GM18909 (cell line): Measurements from ENCODE around the gene ENTREP1.

Source experiments
- ATAC-seq: cut with Tn5 transposase; IDR thresholded peaks from one replicate; pipeline ENCODE4 v1.9.1; 2021; ENCODE audit warnings: mild to moderate bottlenecking; ENCODE audit not compliant: unreplicated experiment, poor library complexity

The ENTREP1 gene

DNA sequence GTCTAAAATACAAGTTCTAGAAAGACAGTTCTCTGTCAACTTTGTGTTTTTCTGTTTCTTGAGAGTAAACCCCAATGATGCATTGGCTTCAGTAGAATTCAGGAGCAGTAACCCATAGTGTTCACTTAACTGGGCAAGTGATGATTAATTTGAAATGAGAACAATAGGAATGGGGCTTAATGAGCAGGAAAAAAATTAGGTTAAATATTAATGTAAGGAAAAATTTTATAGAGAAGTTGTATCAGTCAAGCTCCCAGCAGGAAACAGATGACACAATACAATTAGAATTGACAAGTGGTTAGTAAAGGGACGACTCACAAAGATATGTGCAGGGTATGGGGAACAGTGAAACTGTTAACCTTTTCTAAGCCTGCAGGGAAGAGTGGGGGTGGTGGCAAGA lies 38.2 kb downstream of the ENTREP1 start:
- no peak for ATAC-seq

DNA sequence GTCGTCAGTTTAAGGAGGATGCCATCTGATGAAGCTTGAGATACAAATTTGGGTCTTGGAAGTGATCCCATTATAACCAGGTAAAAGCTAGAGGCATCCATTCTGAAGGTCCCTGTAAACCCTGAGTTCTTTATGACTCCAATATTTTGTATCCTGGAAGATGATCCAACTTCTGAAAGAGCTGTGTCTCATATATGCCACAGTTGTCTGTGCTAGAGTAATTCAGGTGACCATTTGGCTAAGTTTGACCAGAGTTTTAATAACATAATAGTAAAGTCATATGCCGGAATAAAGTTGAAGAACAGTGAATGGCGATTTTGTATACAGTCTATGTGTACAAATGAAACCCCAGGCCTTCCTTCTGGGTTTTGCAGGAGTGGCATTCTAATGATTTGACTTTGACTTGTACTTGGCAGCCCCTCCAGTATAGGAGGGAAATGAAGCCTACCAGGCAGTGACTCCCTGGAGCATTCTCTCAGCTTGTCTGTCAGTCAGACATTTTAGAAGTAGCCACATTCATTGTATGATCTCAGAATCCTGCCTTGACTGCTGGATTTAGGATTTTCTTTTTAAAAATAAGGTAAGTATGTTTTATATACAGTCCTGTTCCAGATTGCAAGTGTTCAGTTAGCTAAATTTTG lies 39.6 kb downstream of the ENTREP1 start:
- ATAC-seq = no peak

DNA sequence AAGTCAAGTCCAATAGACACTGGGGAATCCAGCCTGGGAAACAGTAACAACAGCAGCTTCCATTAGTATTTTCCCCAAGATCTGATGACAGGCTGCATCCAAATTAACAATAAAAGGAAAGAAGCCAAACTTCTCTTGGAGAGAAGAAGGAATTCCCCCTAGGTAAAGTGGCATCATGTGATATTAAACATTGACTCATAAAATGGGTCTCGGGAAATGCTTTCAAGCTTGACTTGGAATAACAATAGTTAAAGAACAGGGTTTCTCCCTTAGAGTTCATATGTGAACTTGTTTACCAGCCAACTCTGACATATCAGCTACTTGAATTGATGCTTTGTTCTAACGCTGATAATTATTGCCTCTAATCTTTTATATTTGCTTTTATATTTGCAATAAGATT lies 45.4 kb downstream of the ENTREP1 start:
- ATAC-seq = no peak

DNA sequence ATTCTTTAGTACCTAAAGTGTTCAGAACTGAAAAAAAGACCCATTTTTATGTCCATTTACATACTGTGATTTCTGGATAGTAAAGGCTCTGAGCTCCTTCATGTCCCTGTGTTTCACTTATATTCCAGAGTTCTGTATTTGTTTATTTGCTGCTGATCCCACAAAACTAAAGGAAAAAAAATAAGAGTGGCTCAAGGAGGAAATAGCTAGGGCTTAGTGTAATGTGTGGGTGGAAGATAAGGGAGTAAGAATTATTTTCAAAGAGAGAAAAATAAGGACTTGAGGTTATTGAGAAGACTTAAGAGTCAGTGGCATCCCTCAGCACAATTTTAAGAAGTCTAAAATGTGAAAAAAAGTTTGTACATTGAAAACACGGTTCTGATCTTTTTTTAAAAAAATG lies 46.0 kb downstream of the ENTREP1 start:
- ATAC-seq = no peak

DNA sequence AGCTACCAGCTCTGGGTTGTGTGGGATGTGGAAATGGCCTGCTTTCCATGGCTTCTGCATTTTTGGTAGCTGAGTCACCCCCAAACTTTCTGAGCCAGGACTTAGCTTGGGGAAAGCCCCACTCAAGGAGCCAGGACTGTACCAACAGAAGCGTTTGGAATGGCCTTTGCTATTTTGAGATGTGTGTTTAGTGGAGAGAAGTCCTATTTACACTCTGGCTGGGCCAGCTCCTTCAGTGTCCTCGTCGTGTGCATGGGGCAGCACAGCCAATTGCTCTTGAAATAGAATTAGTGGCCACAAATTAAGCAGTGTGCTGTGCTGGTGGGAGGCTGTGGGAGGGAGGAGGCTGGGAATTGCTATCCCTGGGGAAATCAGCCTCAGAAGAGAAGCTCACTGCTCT lies 51.6 kb downstream of the ENTREP1 start:
- no peak for ATAC-seq

DNA sequence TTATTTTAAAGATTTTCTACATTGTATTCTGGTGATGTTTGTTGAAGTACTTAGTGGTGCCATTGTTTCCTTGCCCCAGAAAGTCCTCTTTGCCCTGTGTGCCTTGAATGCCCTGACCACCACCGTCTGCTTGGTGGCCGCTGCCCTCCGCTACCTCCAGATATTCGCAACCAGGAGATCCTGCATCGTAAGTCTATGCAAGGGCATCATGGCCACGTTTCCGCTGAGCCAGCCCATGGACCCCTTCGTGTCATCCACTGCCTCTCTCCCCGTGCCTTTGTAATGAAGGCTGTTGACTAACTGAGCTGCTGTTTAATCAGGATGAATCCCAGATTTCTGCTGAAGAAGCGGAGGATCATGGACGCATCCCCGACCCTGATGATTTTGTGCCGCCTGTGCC lies 52.3 kb downstream of the ENTREP1 start:
- ATAC-seq = no peak

DNA sequence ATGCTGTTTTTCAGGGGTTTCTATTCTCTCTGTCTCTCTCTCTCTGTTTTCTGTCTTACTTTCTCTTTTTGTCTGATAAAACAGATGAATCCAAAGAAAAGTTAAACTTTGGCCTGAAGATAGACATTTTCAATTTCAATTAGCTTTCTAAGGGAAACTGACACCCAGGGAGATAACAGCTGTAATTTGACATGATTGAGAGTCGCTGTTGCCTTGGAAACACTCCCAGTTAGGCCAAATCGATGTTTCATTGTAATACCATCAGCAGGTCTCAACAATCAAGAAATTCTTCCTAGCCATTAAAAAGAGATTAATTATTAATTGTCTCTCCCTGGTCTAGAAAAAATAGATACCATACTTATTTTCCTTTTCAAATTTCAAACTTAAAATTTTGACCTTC lies 53.0 kb downstream of the ENTREP1 start:
- no peak for ATAC-seq

DNA sequence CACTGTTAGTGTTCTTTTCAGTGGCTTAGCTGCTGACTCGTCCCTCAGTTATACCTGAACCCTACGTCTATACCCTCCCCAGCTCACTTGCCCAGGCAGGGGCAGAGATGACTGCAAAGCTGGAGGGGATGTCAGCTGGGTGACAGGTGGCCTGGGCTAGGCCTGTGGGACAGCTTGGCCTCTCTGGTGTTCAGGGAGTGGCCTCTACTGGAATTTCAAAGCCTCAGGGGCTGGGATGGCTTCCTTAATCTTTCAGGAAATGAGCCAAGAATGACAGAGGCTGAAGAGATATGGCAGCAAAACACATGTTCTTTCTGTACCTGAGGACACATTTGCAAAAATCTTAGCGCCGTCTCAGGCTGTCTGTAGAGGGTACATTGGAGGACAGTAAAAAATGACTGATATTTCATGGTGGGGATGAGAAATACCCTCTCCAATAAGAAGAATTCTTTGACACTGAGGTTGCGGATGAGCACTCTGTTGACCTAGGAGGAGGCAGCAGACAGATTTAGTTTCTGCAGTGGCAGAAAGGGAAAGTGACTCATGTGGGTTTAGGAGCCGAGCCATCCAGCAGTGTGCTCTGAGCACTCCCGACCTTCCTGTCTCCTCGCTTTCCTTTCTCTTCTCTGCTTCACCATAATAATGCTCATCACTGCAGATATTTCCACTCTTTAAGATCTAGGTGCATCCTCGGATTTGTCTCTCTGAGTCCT lies 54.4 kb downstream of the ENTREP1 start:
- no peak for ATAC-seq

DNA sequence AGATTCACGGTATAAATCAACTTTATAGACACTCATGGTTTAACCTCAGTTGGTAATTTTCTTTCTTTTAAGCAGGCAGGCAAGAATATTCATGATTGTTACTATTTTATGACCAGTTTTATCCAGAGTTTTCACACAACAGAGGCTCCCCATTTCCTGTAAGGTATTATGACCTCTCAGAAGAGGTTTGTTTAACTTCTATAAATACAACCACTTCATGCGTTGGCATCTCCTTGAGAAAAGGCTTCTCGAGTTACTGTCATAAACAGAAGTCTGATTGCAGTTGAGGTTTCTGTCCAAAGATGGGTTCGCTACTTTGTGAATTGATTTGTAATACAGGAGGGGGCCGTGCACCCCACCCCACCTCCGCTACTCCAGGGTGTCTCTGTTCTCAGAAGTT lies 55.3 kb downstream of the ENTREP1 start:
- ATAC-seq = no peak

DNA sequence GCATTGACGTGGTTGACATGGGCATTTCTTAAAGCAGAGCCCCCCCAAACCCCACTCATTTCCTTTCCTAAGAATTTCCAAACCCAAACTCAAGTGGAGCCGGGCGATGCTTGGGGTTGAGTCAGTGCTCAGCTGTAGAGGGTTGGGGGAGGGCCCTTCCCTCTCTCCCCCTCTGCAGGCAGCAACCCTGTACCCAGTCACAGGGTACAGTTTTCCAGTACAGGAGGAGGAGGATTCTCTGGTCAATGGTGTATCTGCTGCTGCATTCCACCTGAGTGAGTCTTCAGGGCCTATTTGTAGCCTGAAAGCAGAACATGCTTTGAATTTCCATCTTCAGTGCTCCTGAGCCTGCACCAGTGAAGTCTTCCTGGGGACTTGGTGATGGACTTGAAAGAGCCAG lies 55.8 kb downstream of the ENTREP1 start:
- ATAC-seq = no peak

DNA sequence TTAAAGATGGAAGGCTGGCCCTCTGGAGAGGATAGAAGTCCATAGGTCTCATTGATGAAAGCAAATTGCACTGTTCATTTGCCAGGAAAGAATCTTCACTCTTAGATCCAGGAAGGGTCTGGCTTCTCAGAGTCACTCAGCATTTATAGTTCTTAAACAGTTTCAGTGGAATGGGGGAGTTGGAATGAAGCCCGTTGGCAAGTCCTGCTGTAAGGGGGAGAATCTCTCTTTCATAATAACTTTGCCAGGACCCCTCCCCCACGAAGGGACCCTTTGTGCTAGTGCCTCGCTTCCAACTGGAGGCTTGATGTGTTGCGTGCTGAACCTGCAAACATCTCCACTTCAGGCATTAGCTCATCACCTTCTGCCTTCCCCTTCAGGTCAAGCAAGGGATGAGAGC lies 57.1 kb downstream of the ENTREP1 start:
- ATAC-seq = no peak

DNA sequence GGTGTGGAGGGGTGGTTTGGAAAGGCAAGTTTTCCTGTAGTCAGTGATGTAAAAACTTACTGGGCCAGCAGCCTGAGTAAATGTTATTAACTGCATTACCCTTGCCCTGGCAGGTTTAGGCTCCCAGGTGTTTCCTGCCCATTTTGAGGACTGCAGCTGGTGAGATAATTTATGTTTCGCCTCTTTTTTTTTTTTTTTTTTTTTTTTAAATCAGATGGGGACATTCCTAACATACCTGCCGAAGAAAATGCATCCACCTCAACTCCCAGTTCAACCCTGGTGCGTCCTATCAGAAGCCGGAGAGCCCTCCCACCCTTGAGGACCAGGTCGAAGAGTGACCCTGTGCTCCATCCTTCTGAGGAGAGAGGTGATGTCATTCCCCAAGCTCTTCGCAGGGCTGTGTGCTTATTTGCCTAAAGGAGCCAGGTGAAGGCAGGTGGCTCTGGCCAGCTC lies 60.6 kb downstream of the ENTREP1 start:
- no peak for ATAC-seq

DNA sequence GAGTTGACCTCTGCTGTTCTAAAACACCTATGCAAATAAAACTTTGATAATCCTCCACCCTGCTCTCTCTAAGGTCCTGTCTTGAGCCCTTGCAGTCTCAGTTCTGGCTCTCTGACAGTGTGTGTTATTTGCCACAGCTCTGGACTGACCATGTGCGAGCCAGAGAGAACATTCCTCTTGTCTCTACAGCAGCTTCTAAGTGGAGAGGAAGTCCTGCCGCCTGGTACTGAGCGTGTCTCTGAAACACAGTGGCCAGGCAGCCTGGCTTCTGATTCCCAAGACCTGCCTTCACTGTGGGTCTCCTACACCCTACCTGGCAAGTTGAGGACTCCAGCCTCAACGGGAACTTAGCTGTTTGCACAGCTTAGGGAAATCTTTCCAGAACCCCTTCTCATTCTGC lies 61.6 kb downstream of the ENTREP1 start:
- no peak for ATAC-seq

DNA sequence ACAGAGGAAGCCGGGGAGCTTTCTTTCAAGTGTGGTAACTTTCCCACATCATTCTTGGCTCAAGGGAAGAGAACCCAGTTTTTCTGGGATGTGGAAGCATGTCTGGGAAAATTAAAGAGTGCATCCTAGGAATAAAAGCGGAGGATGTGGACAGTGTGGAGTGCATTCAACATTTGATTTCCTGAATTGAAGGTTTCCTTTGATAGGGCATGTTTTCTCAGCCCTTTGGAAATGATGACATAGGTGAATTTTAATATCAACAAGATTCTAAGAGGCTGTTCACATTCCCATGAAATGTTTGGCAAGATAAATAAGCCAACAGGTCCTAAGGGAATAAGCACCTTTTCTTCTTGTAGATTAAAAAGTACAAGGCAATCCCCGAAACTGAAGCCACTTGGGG lies 63.6 kb downstream of the ENTREP1 start:
- ATAC-seq = no peak

DNA sequence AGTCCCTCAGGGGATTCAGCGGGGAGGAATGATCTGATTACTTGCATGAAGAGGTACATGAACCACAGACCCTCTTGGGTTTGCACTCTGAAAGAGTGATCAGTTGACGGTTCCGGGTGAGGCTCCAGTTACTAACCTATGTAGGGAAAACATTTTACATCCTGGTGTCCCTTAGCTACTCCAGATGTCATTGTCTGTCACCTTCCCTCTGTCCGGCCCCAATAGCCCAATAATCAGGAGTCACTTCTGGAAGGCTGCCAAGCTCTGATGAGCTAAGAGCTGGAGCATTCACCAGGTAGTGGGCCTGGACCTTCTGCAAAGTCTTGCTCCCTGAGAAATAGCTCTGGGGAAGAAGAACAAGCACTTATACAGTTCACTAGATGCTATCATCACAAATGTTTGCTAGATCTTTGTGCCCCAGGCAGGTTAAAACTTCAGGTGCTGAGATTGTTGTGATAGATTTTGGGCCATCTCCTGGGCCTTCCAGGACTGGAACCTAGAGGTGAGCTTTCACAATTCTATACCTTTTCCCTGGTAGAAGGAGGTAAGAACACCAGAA lies 64.5 kb downstream of the ENTREP1 start:
- no peak for ATAC-seq

DNA sequence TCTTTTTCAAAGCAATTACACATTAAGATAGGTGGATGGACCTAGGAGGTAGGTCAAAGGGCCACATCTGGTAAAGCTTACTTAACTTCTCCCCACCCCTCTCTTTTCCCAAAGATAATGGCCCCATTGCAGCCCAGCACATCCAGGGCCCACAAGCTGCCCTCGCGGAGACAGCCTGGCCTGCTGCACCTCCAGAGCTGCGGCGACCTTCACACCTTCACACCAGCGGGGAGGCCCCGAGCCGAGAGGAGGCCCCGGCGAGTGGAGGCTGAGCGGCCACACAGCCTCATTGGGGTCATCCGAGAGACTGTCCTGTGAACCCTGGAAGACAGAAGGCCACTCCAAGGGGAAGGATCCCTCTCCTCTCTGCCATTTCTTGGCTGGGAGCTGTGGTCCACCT lies 66.5 kb downstream of the ENTREP1 start:
- no peak for ATAC-seq

DNA sequence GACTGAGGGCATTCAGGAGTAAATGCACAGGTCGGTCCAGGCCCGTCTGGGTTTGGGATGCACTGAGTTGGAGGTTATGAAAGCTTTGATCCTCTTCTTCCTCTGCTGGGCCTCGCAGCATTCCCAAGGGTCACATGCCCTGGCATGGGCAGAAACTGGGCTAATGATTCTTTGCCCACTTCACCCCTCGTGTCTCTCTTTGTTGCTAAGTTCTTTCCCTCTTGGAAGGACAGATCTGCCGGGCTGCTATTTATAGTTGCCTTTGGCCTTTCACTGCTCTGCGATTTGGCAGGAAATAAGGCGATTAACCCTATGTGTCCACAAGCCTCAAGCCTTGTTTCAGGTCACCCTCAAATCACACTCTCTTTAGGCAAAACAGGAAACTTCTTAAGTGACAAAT lies 66.9 kb downstream of the ENTREP1 start:
- ATAC-seq = no peak

DNA sequence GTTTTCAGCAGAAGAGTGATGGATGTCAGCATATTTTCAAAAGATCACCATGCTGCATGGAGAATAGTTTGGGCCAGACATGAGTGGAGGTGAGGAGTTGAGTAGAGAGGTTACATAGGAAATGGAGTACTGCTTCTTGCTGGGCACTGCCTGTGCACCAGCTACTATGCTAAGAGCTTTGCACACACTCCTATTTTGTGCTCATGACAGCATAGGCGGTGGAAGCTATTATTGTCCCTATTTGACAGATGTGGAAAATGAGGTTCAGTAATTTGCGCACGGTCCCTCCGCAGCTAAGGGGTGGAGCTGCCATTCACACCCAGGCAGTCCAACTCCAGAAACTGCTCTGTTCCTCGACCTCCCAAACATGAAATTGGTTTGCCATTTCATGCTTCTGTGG lies 67.8 kb downstream of the ENTREP1 start:
- no peak for ATAC-seq

DNA sequence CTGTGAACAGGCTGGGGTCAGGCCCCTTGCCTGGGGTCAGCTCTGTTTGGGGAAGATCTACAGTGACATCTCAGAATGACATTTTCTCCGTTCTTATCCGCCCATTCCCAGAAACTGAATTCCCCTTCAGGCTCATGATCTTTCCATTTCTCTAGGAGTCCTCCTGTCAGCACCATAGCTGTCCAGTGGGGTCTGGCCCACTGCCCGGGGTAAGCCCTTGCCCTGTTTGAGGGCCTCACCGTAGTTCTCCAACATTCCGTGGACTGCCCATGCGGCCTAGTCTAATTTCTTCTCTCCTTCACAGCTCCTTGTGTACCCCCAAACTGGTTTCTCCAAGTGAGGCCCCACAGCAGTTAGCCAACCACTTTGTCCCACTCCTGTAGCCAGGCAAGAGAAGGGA lies 68.4 kb downstream of the ENTREP1 start:
- ATAC-seq = no peak

DNA sequence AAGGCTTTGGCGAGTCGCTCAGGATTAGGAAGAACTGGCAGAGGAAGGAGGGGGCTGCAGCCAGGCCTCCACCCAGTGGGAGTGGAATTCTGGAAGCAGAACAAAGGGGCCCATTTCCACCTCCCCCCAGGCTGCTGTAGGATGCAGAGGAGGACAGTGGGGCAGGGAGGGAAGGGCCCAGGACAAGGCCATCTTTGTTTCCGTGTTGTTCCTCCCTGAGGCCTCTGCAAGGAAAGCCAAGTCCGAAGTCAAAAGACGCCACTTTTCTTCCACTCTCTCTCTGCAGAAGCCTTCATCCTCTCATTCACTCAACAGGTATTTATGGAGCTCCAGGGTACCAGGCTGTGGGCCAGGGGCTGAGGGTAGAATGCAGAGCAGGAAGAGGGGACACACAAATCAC lies 70.7 kb downstream of the ENTREP1 start:
- ATAC-seq = no peak

DNA sequence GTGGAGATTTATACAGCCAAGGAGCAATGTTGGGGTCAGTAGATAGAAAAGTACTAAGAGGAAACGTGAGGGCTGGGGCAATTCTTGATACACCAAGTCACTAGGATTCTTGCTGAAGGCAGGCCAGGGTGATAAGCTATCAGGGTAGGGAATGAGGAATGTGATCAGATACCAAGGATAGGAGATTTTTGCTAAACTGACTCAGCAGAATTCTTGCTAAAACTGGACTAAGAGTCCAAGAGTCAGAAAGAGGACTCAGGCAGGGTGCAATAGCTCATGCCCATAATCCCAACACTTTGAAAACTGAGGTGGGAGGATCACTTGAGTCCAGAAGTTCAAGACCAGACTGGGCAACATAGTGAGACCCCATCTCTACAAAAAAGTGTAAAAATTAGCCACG lies 71.7 kb downstream of the ENTREP1 start:
- no peak for ATAC-seq
